GM10266 (cell line): Measurements from ENCODE around the gene EGFR.

Experiments
- DNase-seq: peaks from one replicate; pipeline ENCODE4 v3.0.0; 2012; ENCODE audit errors: extremely low spot score
- TF ChIP-seq, protein P1 (sequence below): IDR thresholded peaks from 2 replicates; pipeline ENCODE4 v1.5.1; 2012; ENCODE audit warnings: mild to moderate bottlenecking, low read depth; ENCODE audit not compliant: control insufficient read depth, insufficient read depth; ENCODE audit errors: missing control alignments

Gene EGFR

DNA sequence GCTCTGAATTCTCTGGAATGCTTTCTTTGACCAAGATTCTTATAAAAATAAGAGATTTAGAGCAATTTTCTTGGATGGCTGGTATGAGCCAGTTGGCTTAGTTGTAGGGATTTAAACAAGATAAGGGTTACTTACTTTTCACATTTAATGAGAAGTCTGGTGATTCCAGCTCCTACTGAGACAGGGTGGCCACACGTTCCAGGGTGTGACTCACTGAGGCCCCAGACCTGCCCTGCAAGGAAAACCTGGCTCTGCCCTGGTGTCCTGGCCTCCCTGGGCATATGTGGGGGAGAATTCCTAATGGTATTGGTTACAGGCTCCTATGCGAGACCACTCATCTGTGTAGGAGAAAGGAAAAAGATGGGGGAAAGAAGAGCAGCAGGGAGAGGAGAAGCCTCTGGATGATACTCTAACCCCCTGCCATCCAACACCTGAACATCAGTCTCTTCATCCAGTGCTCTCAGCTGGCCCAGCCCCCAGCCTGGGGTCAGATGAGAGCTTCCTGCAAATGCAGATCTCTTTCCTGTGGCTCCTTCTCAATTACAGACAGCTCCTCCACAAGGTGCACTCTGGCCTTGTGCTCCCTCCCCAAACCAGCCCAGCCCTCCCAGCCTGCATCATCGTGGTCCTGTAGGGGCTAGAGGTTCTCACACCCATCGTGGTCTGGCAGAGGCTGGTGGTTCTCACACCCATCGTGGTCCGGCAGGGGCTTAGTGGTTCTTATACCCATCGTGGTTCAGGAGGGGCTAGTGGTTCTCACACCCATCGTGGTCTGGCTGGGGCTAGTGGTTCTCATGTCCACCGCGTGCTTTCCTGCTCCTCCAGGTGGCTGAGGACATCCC, 139.9 kb downstream of the EGFR start:
- DNase-seq, result no peak
- TF ChIP-seq, protein P1, sequence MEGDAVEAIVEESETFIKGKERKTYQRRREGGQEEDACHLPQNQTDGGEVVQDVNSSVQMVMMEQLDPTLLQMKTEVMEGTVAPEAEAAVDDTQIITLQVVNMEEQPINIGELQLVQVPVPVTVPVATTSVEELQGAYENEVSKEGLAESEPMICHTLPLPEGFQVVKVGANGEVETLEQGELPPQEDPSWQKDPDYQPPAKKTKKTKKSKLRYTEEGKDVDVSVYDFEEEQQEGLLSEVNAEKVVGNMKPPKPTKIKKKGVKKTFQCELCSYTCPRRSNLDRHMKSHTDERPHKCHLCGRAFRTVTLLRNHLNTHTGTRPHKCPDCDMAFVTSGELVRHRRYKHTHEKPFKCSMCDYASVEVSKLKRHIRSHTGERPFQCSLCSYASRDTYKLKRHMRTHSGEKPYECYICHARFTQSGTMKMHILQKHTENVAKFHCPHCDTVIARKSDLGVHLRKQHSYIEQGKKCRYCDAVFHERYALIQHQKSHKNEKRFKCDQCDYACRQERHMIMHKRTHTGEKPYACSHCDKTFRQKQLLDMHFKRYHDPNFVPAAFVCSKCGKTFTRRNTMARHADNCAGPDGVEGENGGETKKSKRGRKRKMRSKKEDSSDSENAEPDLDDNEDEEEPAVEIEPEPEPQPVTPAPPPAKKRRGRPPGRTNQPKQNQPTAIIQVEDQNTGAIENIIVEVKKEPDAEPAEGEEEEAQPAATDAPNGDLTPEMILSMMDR, result no peak

DNA sequence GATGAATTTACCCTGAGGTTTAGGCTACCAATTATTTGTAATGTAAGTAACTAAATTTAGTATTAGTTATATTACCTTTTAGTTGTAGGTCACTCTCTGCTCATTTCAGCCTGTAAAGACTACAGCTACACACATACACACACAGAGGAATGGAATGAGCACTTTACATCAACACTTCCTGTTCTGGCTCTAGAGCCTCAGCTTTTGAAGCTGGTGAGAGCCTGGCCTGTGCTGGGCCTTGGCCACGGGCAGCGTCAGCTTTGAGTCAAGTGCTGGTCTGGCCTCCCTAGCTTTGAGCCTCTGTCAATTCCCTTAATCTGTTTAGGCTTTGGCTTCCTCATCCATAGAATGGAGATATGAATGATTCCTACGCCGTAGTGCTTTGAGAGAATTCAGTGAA, 141.7 kb downstream of the EGFR start:
- DNase-seq, result no peak
- TF ChIP-seq, protein P1, result no peak

DNA sequence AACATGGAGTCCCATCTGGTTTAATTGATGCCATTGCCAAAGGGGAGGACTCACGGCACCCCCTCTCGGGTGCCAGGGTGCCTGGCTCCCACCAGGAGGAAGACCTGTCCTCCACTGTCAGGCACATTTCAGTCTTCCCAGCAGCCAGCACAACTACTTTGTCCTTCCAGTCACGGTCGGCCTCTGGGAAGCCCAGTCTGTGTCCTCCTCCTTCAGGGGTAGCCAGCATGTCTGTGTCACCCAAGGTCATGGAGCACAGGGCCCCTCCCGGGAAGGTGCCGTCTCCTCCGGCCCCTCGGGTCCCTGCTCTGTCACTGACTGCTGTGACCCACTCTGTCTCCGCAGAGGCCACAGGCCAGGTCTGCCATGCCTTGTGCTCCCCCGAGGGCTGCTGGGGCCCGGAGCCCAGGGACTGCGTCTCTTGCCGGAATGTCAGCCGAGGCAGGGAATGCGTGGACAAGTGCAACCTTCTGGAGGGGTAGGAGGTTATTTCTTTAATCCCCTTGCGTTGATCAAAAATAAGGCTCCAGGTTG, 142.4 kb downstream of the EGFR start:
- no peak for DNase-seq
- TF ChIP-seq, protein P1, result no peak

DNA sequence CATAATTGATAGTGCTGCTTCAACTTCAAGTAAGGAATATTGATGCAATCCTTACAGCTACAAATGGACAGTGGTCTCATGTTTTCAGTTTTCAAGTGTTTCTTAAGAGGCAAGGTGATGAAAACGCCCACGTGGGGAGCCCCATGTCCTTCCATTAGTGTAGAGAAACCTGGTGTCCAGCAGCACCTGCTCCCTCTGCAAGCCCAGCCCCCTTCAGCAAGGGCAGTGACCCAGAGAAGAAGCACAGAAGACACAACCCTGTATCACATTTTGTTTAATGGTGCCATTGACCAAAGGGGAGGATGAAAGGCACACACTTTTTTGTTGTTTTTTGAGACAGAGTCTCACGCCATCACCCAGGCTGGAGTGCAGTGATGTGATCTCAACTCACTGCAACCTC, 143.7 kb downstream of the EGFR start:
- TF ChIP-seq, protein P1, result no peak

DNA sequence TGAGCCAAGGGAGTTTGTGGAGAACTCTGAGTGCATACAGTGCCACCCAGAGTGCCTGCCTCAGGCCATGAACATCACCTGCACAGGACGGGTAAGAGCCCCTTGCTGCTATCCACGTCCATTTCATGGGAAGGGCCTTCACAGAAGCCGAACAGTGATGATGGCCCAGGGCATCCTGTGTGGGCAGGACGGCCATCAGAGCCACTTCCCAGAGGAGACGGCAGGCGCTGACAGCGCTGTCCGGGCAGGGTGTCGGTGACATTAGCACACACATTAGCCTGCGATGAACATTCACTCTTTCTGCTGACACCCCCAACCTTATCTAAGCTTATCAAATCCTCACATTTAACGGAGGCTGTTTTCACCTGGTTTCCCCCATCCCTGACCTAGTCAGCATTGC, 144.9 kb downstream of the EGFR start:
- TF ChIP-seq, protein P1, result no peak
- DNase-seq, result no peak

More for the DNA sequence above, 143.7 kb downstream of the EGFR start:
- DNase-seq, result no peak

DNA sequence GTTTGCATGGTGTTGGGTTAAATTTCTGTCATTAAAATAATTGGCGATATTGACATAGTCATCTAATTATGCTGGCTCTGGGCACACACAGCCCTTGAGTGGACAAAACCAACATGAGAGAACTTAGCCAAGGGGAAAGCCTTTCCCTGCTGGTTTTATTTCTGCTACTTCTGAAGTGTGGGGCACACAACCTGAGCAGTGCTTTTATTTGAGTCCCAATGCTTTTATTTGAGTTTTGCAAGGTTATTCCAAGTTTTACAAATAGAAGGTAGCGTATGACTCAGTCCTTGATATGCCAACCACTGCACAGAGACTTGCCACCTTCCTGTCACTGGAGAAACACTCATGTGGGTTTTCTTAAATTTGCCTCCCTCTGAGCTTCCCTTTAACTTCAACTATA, 145.7 kb downstream of the EGFR start:
- DNase-seq, result no peak
- TF ChIP-seq, protein P1, result no peak
